ENCODE results near the gene PTPRN2. TPM values are rescaled to one million over a fixed set of nuclear protein-coding genes. Genes with fewer than 3 reads are reported as not detected.

PTPRN2 gene
- polyA plus RNA-seq, 1 of the 3 experiments (the other 2 are of a cell fraction) = 4.0 TPM

DNA sequence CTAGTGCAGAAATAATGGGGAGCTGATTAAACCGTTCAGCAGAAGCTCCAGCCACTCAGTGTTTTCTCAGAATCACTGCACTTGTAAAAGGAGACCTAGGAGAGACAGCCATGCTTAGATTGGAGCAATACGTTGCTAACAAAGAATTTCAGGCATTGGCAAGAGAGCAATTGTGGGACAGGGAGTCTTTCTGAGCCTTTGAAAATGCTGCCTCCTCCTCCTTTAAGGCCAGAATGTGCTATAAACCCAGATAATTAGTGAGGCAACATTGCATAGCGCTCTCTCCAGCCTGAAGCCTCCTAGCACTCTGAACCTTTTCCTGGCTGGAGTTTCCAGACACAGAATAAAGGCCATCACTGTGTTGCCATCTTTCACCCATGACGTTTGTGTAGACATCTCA, 18.5 kb upstream of the PTPRN2 start:
- no peaks in the 10 kb centered on the region; a peak in 1 of 4 replicates for H3K4me1 ChIP-seq (ENCODE audit: control insufficient read depth in 1 of 2, insufficient read depth in 2 of 2, low read depth in 1 of 2, low read length in 1 of 2)
- no peaks in the 10 kb centered on the region for H3F3A ChIP-seq (replicated peaks; ENCODE audit: insufficient read depth)
- no peak overlapping the region for H3K4me3 ChIP-seq (ENCODE audit: low read depth in 2 of 2, low read length in 1 of 2)
- TF ChIP-seq RFX5 (IDR thresholded peaks at IDR 0.05; ENCODE audit: low read length) (no peak), POLR2AphosphoS5 (IDR thresholded peaks at IDR 0.05; ENCODE audit: low read depth, low read length) (no peak), SIN3A (IDR thresholded peaks at IDR 0.05; ENCODE audit: borderline replicate concordance, low read depth, low read length) (no peak)
- TF ChIP-seq, protein P1, sequence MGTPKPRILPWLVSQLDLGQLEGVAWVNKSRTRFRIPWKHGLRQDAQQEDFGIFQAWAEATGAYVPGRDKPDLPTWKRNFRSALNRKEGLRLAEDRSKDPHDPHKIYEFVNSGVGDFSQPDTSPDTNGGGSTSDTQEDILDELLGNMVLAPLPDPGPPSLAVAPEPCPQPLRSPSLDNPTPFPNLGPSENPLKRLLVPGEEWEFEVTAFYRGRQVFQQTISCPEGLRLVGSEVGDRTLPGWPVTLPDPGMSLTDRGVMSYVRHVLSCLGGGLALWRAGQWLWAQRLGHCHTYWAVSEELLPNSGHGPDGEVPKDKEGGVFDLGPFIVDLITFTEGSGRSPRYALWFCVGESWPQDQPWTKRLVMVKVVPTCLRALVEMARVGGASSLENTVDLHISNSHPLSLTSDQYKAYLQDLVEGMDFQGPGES (IDR thresholded peaks at IDR 0.05; ENCODE audit: low read depth, low read length) = no peak
- no peak overlapping the region for H3K9ac ChIP-seq
- WGBS (ENCODE audit: low lambda C conversion rate) = 77% methylated on average over 4 of the region's 4 CpGs
- no peak for DNase-seq
- POLR2A ChIA-PET = no interaction called here
- no peak overlapping the region for H3K4me2 ChIP-seq
- H3K9me2 ChIP-seq = no peaks in the 10 kb centered on the region
- H3K36me3 ChIP-seq (replicated peaks in 1 of 2; ENCODE audit: control insufficient read depth in 1 of 2, insufficient read depth in 2 of 2, low read length in 1 of 2) = peaks cover 3% of the 10 kb centered on the region in 2 experiments
- no peaks in the 10 kb centered on the region for H3K79me2 ChIP-seq (ENCODE audit: insufficient read depth)
- CTCF ChIA-PET = interaction anchor here (0.6 kb wide), 1 partner anchor 371 kb away, joined by 3 read pairs; no protein-coding TSS in a partner anchor
- no peak overlapping the region for H2AFZ ChIP-seq (ENCODE audit: low read depth)
- no peak overlapping the region for H3K27ac ChIP-seq (ENCODE audit: low read depth in 2 of 2, low read length in 1 of 2)
- H4K20me1 ChIP-seq (ENCODE audit: insufficient read depth) = no peaks in the 10 kb centered on the region
- H3K27me3 ChIP-seq (ENCODE audit: insufficient read depth) = no peaks in the 10 kb centered on the region
- no peaks in the 10 kb centered on the region for H3K9me3 ChIP-seq

DNA sequence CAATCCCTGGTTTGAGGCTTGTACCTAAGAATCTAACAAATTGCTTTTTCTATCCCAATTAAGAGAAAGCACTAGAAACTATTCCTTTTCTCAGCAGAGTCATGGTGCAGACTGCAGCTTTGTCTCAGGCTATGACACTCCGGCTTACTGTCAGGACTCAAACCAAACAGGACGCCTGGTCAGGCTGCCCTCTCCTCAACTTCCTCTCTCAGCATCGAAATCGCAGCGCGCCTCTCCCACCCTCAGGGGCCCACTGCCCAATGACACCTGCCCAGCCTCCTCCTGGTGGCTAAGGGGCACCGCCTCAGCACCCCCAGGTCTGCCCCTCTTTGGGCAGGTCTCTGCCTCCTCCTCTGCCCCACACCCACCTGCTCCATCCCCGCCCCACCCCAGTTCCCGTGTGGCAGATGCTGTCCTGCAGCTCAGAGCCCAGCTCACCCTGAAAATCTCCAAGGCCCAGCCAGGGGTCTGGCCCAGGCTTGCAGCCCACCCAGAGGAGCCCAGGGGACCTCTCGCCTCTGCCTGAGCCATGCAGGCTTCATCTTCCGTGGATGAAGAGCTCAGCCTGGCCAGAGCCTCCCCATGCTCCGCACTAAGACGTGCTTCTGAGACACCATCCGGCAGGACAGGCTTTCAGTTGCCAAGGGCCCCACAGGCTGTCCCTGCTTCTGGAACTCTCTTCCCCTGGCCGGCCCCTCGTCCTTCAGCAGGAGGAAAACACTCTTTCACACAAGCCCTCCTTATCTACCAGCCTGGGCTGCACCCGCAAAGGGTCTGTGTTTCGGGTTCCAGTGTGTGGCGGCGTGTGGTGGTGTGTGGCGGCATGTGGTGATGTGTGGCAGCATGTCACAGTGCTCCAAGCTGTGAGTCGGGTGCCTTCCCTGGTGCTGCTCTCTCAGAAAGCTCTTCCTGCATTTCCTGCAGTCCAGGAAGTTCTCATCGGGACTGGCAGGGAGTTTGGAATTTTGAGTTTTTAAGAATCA, 16.4 kb upstream of the PTPRN2 start:
- CTCF ChIA-PET = no interaction called here

DNA sequence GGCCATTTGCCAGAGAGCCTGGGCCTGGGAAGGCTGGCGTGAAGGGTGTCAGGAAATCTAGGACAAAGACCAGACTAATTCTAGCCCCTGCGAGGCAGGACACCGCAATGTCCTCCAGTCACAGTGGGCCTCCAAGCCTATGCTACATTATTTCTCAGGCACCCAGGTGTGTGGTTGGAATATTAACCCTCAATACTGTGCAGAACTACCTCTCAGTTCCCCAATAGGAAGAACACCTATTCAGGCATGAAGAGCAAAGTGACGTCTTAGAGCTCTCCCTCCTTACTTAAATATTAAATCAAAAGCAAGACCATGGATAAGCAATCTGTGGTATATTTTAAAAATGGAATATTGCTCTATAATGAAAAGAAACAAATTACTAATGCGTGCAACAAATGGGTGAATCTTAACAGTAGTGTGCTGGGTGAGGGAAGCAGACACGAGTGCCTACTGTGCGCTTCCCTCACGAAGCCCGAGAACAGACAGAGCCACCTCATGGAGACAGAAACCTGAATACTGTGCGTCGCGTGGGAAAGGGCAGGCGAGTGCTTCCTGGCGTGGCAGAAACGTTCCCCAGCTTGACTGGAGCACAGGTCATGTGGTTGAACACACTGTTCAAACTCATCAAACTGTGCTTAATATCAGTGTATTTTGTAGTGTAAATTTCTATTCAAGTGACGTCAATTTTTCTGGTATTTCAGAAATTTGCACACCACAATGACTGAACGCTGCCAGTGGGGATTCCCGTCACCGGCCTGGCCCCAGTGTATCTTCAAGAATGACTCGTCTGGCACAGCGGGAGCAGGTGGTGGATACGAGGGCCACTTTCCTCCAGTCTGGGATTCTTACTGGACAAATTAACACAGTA, 15.5 kb upstream of the PTPRN2 start:
- TF ChIP-seq NFIC (IDR thresholded peaks at IDR 0.05; ENCODE audit: borderline replicate concordance) (no peak), ELF1 (IDR thresholded peaks at IDR 0.05) (no peak), EZH2phosphoT487 (IDR thresholded peaks at IDR 0.05; ENCODE audit: borderline replicate concordance, low read depth) (no peak), GABPA (IDR thresholded peaks at IDR 0.05; ENCODE audit: low read depth) (no peak), SMC3 (IDR thresholded peaks at IDR 0.05; ENCODE audit: low read depth, low read length) (no peak), TCF12 (IDR thresholded peaks at IDR 0.05) (no peak)
- TF ChIP-seq, protein P2, sequence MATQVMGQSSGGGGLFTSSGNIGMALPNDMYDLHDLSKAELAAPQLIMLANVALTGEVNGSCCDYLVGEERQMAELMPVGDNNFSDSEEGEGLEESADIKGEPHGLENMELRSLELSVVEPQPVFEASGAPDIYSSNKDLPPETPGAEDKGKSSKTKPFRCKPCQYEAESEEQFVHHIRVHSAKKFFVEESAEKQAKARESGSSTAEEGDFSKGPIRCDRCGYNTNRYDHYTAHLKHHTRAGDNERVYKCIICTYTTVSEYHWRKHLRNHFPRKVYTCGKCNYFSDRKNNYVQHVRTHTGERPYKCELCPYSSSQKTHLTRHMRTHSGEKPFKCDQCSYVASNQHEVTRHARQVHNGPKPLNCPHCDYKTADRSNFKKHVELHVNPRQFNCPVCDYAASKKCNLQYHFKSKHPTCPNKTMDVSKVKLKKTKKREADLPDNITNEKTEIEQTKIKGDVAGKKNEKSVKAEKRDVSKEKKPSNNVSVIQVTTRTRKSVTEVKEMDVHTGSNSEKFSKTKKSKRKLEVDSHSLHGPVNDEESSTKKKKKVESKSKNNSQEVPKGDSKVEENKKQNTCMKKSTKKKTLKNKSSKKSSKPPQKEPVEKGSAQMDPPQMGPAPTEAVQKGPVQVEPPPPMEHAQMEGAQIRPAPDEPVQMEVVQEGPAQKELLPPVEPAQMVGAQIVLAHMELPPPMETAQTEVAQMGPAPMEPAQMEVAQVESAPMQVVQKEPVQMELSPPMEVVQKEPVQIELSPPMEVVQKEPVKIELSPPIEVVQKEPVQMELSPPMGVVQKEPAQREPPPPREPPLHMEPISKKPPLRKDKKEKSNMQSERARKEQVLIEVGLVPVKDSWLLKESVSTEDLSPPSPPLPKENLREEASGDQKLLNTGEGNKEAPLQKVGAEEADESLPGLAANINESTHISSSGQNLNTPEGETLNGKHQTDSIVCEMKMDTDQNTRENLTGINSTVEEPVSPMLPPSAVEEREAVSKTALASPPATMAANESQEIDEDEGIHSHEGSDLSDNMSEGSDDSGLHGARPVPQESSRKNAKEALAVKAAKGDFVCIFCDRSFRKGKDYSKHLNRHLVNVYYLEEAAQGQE (IDR thresholded peaks at IDR 0.05; ENCODE audit: low read depth, low read length) = no peak
- H2AFZ ChIP-seq (ENCODE audit: low read depth) = no peak overlapping the region
- no peaks in the 10 kb centered on the region for H3K79me2 ChIP-seq (ENCODE audit: insufficient read depth)
- H3K27me3 ChIP-seq (ENCODE audit: insufficient read depth) = no peaks in the 10 kb centered on the region
- no peak overlapping the region for H3K4me2 ChIP-seq
- no peak overlapping the region for H3K4me3 ChIP-seq (ENCODE audit: low read depth in 2 of 2, low read length in 1 of 2)
- H3K27ac ChIP-seq (ENCODE audit: low read depth in 2 of 2, low read length in 1 of 2) = no peak overlapping the region
- no peaks in the 10 kb centered on the region; a peak in 1 of 4 replicates for H3K4me1 ChIP-seq (ENCODE audit: control insufficient read depth in 1 of 2, insufficient read depth in 2 of 2, low read depth in 1 of 2, low read length in 1 of 2)
- H3K9ac ChIP-seq = no peak overlapping the region
- H3F3A ChIP-seq (replicated peaks; ENCODE audit: insufficient read depth) = peaks cover 3% of the 10 kb centered on the region
- no peaks in the 10 kb centered on the region for H3K9me3 ChIP-seq
- CTCF ChIA-PET = no interaction called here
- DNase-seq = no peak
- no peaks in the 10 kb centered on the region for H3K9me2 ChIP-seq
- H3K36me3 ChIP-seq (replicated peaks in 1 of 2; ENCODE audit: control insufficient read depth in 1 of 2, insufficient read depth in 2 of 2, low read length in 1 of 2) = no peaks in the 10 kb centered on the region
- no peaks in the 10 kb centered on the region for H4K20me1 ChIP-seq (ENCODE audit: insufficient read depth)
- WGBS (ENCODE audit: low lambda C conversion rate) = 88% methylated on average over 22 of the region's 22 CpGs
- POLR2A ChIA-PET = no interaction called here

More for the DNA sequence above, 16.4 kb upstream of the PTPRN2 start:
- no peak for TF ChIP-seq GABPA (IDR thresholded peaks at IDR 0.05; ENCODE audit: low read depth)
- WGBS (ENCODE audit: low lambda C conversion rate) = 96% methylated on average over 23 of the region's 23 CpGs
- H3K4me2 ChIP-seq = no peak overlapping the region
- no peaks in the 10 kb centered on the region for H3K9me2 ChIP-seq
- H3K4me1 ChIP-seq (ENCODE audit: control insufficient read depth in 1 of 2, insufficient read depth in 2 of 2, low read depth in 1 of 2, low read length in 1 of 2) = no peaks in the 10 kb centered on the region; a peak in 1 of 4 replicates
- H3F3A ChIP-seq (replicated peaks; ENCODE audit: insufficient read depth) = peaks cover 3% of the 10 kb centered on the region
- H3K9me3 ChIP-seq = no peaks in the 10 kb centered on the region
- DNase-seq = no peak
- H4K20me1 ChIP-seq (ENCODE audit: insufficient read depth) = no peaks in the 10 kb centered on the region
- H3K27ac ChIP-seq (ENCODE audit: low read depth in 2 of 2, low read length in 1 of 2) = no peak overlapping the region
- no peak overlapping the region for H3K9ac ChIP-seq
- no peaks in the 10 kb centered on the region for H3K27me3 ChIP-seq (ENCODE audit: insufficient read depth)
- no peaks in the 10 kb centered on the region for H3K79me2 ChIP-seq (ENCODE audit: insufficient read depth)
- no peak overlapping the region for H3K4me3 ChIP-seq (ENCODE audit: low read depth in 2 of 2, low read length in 1 of 2)
- POLR2A ChIA-PET = no interaction called here
- H3K36me3 ChIP-seq (replicated peaks in 1 of 2; ENCODE audit: control insufficient read depth in 1 of 2, insufficient read depth in 2 of 2, low read length in 1 of 2) = peaks cover 3% of the 10 kb centered on the region in 2 experiments
- no peak overlapping the region for H2AFZ ChIP-seq (ENCODE audit: low read depth)
